Glomerular visceral epithelial cell (primary cell): ENCODE results near the gene ADD1.

Experiments used
- DNase-seq: peaks from one replicate; pipeline ENCODE4 v3.0.0-alpha.2; 2016; ENCODE audit errors: extremely low spot score

Gene ADD1

GRCh38 chr4:2963966-2964471 lies 120.4 kb downstream of the ADD1 start:
- DNase-seq: peak; percentile 51

DNA sequence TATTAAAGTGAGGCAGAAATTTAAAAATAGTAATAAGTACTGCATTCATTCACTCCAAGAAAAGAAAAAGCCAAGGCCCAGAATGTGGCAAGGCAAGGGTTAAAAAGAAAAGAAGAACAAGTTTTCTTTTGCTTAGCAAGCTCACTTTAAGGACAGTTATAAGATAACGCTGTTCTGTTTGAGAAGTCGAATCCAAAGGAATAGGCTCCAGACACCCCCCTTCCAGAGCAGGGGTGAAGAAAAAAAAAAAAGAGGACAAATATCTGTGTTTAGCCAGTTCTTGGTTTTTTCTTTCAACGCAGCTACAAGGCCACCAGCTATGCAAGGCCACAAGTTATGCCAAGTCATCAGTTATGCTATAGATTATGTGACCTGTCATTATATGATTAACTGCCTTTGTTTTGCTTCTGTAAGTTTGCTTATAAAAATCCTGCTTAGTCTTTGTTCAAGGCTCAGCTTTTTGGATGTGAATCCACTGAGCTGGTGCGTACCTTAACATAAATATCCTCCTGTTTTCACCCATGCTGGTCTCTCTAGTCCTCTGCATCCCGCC lies 121.1 kb downstream of the ADD1 start:
- DNase-seq: no peak

DNA sequence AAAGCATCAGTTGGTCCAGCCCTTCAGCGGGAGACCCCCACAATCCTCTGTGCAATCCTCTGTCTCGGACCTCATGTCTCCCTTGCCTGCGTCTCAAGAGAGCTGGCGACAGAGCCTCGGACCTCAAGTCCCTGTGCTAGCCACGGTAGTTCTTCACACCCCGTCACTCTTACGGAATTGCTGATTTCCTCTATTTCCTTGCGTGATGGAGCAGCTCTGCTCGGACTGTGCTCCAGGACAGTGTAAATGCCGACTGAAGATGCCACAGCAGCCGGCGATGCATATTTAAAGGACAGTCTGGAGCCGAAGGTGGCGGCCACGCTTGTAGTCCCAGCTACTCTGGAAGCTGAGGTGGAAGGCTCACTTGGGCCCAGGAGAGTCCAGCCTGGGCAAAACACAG lies 121.6 kb downstream of the ADD1 start:
- DNase-seq: no peak

DNA sequence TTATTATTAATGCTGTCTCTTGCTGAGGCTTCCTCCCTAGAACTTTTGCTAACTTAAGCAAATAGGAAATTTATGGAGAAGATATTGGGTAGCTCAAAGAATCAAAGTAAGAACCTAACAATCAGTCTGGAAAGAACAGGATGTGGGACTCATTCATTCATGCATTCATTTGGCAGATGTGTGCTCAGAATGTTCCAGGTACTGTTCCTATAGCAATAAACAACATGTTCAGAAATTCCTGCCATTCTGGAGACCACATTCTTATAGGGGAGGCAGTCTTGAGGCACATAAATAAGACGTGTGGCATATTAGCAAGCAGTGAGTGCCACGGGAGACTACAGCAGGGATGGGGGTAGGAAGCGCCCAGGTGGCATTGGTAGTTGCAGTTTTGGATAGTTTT lies 124.7 kb downstream of the ADD1 start:
- peak; percentile 34 for DNase-seq

- no peak for DNase-seq
These were observed 127.6 kb downstream of the ADD1 start for GRCh38 chr4:2971275-2971674.

DNA sequence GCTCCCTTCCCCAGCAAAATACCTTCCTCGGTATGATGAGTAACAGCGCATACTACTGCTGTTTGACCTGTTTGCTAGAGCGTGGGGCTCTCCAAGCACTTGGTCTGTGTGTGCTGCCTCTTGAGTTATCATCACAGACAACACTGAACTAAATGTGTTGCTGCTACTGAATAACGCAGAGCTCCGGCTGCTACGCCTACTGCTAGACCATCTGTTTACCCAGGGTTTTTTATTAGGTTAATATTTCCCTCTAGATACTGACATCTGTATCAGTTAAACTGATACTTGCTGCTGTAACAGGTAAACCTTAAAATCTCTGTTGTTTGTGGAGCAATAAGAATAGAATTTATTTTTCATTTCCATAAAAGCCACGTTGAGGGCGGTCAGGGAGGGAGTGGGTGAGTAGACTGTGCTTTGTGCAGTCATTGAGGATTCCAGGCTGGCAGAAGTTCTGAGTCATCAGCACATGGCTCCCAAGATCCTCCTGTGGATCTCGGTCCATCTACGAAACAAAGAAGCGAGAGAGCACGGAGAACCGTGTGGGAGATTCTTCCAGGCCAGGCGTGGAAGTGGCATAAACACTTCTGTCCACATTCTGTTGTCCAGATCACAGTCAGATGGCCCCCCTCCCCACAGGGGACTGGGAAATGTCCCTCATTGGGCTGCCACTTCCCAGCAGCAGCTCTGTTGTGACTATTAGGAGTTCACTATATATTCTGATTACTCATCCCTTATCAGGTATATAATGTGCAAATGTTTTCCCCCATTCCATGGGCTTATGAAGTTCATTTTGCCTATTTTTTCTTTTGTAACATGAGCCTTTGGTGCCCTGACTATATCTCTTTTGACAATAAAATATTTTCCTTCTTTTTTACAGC lies 133.8 kb downstream of the ADD1 start:
- DNase-seq: peak; percentile 20
